HG03066 (cell line): ENCODE data around the gene PSD2.

Experiments used
- ATAC-seq: cut with Tn5 transposase; IDR thresholded peaks from one replicate; pipeline ENCODE4 v1.9.1; 2021; ENCODE audit warnings: low read depth; ENCODE audit not compliant: unreplicated experiment

The PSD2 gene

DNA sequence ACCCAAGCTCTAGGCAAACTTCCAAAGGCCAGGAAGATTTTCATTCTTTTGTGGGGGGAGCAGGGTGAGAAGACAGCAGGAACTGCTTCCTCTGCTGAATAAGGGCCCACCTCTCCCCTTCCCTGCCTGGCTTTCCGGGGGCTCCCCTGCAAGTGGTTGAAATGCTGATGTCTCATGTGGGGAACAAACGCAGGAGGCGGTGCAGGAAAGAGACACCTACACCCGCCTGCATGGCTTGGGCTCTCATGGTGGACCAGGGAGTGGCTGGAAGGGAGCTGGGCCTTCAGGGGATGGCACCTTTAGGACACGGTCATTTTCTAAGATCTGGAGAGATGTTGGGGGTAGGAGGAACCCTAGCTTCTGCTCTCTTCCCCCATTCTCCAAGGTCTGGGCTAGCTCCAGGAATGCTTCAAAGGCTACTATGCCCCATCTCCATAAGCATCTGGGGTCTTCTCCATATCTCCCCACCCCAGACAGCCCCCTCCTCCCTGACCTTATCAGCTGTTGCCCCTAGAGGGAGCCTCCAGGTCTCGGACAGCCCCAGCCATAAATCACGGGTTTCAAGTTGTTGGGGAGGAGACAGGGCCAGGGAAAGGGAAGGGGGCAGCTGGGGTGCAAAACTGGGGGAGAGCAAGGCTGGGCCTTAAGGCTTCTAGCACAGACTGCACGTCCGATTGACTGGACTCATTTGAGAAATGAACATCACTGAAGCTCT, 76.6 kb downstream of the PSD2 start:
- no peak for ATAC-seq

DNA sequence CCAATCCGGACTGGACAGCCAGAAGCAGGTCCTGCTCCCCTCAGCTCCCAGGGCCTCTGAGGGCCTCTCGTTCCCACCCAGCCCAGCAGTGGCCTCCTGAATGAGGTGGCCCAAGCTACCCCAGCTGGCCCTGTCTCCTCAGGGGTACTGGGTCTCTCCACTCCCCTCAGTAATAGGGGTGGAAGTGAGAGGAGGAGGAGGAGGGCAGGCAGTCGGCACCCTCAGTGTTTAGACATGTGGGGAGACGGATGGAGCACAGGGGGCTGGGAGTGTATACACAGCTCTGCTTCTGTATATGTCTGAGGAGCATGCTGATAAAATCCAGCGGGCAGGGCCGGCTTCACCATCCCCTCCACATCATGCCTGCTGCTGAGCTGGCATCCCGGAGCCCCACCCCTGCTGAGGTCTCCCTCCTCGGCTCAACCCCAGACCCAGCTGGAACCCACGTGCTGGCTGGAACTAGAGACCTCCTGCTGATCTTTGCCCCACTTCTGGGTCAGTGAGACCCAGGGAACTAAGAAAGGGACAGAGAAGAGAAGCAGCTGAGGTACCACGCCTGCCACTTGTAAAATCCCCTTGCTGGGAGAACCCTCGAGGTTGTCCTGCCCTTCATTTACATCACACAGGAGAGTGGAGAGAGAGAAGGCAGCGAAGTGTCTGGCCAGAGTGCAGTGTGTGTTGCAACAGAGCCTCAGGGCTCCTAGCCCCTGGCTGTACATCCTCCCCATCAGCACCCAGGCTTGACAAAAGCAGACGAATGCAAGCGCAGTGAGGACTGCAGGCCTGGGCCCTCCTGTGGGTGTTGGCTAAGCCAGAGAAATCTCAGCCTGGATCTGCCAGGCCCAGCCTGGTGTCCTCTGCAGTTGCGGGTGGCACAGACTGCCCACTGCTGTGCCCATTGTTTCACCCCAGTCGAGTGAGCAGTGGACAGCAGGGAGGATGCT, 77.5 kb downstream of the PSD2 start:
- ATAC-seq, result no peak

GRCh38 chr5:139875957-139876356, 80.3 kb downstream of the PSD2 start:
- ATAC-seq, result no peak

GRCh38 chr5:139877129-139877597, 81.6 kb downstream of the PSD2 start:
- ATAC-seq, result no peak

DNA sequence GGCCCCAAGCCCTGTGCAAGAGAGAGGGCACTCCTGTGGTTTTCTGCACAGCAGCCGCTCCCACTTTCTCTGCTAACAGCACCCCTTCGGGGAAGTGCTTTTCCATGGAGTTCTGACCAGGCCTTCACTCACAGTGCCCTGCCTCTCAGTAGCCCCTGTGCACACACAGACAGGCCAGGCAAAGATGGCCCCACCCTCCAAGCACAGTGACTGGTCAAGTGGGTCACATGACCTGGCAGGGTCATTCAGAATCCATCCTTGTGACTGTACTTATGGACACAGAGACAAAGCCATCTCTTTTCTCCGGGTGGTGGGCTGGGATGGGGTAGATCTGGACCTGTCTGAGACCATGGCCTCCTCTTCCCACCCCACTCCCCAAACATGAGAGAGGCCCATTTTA, 82.5 kb downstream of the PSD2 start:
- no peak for ATAC-seq

- no peak for ATAC-seq
Observed at GRCh38 chr5:139880416-139881142, 85.0 kb downstream of the PSD2 start.

- ATAC-seq, result no peak
Observed at GRCh38 chr5:139881143-139881733, 85.6 kb downstream of the PSD2 start.

GRCh38 chr5:139882316-139882715, 86.7 kb downstream of the PSD2 start:
- ATAC-seq, result no peak

DNA sequence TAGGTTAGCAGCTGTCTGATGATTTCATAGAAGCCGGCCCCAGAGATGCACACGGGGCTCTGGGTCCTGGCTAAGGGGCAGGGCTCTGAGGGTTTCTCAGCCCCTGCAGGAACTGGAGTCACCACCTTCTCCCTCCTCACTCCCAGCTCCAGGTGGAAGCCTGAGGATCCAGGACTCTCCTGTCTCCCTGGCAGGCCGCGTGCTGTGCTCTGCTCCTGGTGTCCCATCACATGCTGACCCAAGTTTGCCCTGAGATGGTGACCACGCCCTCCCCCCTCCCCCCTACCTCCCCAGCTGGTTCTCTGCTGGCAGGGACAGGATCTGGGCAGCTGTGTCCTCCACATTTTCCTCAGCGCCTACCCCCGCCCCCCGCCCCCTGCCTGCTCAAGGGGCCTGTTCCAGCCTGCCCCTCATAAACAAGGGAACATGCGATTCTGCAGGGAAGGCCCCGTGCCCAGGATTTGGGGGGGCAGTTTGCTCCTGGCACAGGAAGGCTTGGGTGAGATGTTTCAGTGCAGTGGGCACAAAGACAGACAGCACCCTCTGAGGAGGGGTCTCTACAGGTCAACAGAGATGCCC, 87.4 kb downstream of the PSD2 start:
- ATAC-seq, result no peak

DNA sequence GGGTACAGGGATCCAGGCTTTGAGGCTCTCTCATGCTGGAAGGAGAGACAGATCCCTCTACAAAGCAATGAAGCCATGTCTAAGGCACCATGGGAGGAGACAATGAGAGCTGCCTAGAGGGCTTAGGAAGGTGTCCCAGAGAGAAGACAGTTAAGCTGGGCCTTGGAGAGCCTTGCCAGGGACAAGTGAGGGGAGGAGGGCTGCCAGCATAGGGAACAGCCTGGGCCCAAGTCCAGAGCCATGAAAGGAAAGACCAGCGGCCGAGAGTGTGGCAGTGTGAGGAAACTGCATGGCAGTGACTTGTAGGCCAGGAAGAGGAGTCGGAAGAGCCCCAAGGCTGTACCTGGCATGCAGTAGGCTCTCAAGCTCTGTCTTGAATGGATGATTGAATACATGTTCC, 88.5 kb downstream of the PSD2 start:
- ATAC-seq, result no peak

DNA sequence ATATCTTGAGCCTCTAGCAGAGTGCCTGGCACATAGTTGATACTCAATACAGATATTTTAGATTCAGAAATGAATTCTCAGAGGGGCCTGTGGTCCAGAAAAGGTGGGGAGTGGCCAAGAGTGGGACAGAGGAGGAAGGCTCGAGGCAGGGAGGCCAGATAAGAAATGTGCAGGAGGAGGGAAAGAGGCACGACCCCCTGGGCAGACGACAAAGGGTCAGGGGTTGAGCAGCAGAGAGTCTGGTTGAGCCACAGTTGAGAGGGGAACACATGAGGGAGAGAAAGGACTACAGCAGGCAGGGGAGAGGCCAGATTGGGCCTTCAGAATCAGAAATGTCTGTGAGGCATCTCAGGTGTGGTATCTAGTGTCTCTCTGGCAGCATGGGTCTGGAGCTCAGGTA, 89.1 kb downstream of the PSD2 start:
- no peak for ATAC-seq

GRCh38 chr5:139885172-139885856, 89.7 kb downstream of the PSD2 start:
- ATAC-seq, result no peak

DNA sequence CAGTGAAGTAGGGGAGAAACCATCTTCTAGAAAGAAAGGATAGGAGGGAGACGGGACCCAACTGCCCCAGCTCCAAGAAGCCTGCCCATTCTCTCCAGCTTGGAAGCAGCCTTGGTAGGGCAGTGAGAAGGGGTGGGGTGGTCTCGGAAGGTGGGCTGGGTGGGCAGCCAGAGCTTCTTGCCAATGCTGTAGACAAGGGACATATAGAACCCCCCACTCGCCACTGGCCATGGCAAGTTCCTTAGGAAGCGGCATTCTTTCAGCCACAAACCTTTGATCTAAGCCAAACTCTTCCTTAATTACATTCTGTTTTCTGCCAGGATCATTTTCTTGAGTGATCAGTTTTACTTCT, 90.2 kb downstream of the PSD2 start:
- ATAC-seq, result no peak

GRCh38 chr5:139886213-139886612, 90.6 kb downstream of the PSD2 start:
- no peak for ATAC-seq

DNA sequence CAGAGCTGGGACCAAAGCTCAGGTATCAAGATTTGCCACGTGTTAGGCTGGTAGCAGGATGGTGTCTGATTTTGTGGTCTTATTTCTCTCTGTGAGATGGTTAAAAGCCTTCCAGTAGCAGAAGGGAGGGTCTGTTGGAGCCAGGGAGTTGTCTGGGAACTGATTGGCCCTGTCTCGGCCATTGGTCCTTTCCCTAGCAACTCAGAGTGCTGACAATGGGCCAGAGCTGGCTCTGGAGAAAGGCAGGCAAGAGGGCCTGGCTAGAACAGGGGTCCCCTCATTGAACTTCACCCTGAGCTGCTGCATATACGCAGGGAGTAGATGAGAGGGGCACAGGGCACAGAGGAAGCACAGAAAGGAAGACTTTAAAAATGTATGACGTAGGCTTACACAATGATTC, 92.8 kb downstream of the PSD2 start:
- no peak for ATAC-seq

DNA sequence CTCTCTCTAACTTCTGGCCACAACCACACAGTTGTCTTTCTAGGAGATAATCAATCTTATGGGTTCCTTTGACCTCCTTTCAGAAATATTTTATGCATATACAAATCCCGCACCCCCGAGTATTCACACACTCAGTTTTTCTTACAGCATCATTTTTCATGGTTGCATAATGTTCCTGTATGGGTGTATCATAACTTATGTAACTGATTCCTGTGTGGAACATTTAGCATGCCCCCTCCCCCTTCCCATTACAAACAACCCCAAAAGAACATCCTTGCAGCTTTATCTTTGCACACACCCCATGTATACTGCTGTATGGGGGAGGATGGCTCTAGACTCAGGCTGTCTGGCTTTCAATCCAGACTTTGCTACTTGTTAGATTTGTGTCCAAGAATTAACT, 93.8 kb downstream of the PSD2 start:
- ATAC-seq, result no peak

DNA sequence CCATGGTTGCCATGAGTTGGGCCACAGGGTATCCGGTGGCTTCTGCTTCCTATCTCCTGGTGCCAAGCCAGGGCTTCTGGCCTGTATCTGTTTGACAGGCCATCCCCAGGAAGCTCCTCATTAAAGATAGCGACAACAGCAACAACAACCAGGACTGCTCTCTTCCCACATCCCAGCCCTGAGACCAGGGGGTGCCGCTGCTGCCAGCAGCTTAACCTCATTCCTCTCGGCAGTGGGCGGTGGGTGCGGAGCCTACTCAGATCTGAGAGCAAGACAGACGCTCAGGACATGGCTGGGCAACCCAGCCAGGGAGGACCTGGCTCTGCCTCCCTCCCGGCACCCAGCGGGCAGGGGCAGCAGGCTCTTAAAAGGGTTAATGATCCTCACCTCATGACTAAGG, 98.3 kb downstream of the PSD2 start:
- no peak for ATAC-seq
